ENCODE data around the gene OXER1.

Gene OXER1

GRCh38 chr2:42769583-42770287 lies 5.8 kb upstream of the OXER1 start:
- no peak for DNase-seq (ENCODE audit: low read depth in 3 of 3)

- DNase-seq (ENCODE audit: low read depth in 3 of 3), result no peak
These were observed 4.8 kb upstream of the OXER1 start for GRCh38 chr2:42768706-42769256.

- DNase-seq (ENCODE audit: low read depth in 3 of 3), result no peak
These were observed 4.2 kb upstream of the OXER1 start for GRCh38 chr2:42767899-42768705.

GRCh38 chr2:42767080-42767898 lies 3.4 kb upstream of the OXER1 start:
- DNase-seq (ENCODE audit: low read depth in 3 of 3), result no peak

GRCh38 chr2:42765686-42766085 lies 1.8 kb upstream of the OXER1 start:
- DNase-seq (ENCODE audit: low read depth in 3 of 3), result no peak

GRCh38 chr2:42764901-42765300 lies 966 bp upstream of the OXER1 start:
- DNase-seq (ENCODE audit: low read depth in 3 of 3), result no peak

- no peak for DNase-seq (ENCODE audit: low read depth in 3 of 3)
These were observed 821 bp downstream of the OXER1 start for GRCh38 chr2:42762823-42763804.

GRCh38 chr2:42762155-42762554 lies 1.8 kb downstream of the OXER1 start:
- DNase-seq (ENCODE audit: low read depth in 3 of 3), result no peak

- no peak for DNase-seq (ENCODE audit: low read depth in 3 of 3)
These were observed 2.4 kb downstream of the OXER1 start for GRCh38 chr2:42761554-42761953.

GRCh38 chr2:42758751-42759150 lies 5.2 kb downstream of the OXER1 start:
- DNase-seq (ENCODE audit: low read depth in 3 of 3), result no peak

- no peak for DNase-seq (ENCODE audit: low read depth in 3 of 3)
These were observed 5.8 kb downstream of the OXER1 start for GRCh38 chr2:42757981-42758740.

- no peak for DNase-seq (ENCODE audit: low read depth in 3 of 3)
These were observed 6.9 kb downstream of the OXER1 start for GRCh38 chr2:42756966-42757513.

GRCh38 chr2:42756150-42756775 lies 7.7 kb downstream of the OXER1 start:
- DNase-seq (ENCODE audit: low read depth in 3 of 3), result no peak

- no peak for DNase-seq (ENCODE audit: low read depth in 3 of 3)
These were observed 8.6 kb downstream of the OXER1 start for GRCh38 chr2:42755191-42755880.

GRCh38 chr2:42754776-42755140 lies 9.2 kb downstream of the OXER1 start:
- no peak for DNase-seq (ENCODE audit: low read depth in 3 of 3)

GRCh38 chr2:42754021-42754775 lies 9.7 kb downstream of the OXER1 start:
- DNase-seq (ENCODE audit: low read depth in 3 of 3), result no peak

- no peak for DNase-seq (ENCODE audit: low read depth in 3 of 3)
These were observed 10.8 kb downstream of the OXER1 start for GRCh38 chr2:42752816-42753813.

Data from stimulated activated CD4-positive, alpha-beta T cell treated with anti-CD3 and anti-CD28 coated beads, TNF-alpha, amount 100 ng/mL, for 4 hours (primary cell).